Keratinocyte (primary cell): ENCODE results near the gene CTRB1. TPM values are rescaled to one million over a fixed set of nuclear protein-coding genes. Genes with fewer than 3 reads are reported as not detected.
A peak's percentile ranks its signal among the peaks of the same experiment; 100 is the strongest.

ENCODE experiments used
- DNase-seq: peaks from one replicate; pipeline ENCODE4 v3.0.0-alpha.2; 2011; ENCODE audit warnings: low read depth, missing footprints, low spot score
- FAIRE-seq: peaks from 2 replicates; lab custom pipeline; 2011; peaks lifted over from hg19 to GRCh38; lab: Jason Lieb, UNC
- H2AFZ ChIP-seq: 2 replicates; pipeline ENCODE4 v1.6.0; 2012; ENCODE audit warnings: low read length, control low read depth, inconsistent platforms; ENCODE audit not compliant: control insufficient read depth
- H3K27ac ChIP-seq: 2 replicates; pipeline ENCODE4 v1.5.1; 2011; ENCODE audit warnings: low read length; ENCODE audit not compliant: control insufficient read depth, insufficient read depth
- H3K27me3 ChIP-seq: 3 replicates; pipeline ENCODE4 v1.6.0; 2011; ENCODE audit warnings: low read length; ENCODE audit not compliant: control insufficient read depth, insufficient read depth; ENCODE audit errors: extremely low read depth
- H3K36me3 ChIP-seq, 2 experiments: 2 replicates in 1 of 2; 3 replicates in 1 of 2; pipeline ENCODE4 v1.5.1; 2011; ENCODE audit warnings: low read length in 2 of 2, mild to moderate bottlenecking in 1 of 2; ENCODE audit not compliant: control insufficient read depth in 2 of 2, insufficient read depth in 2 of 2; ENCODE audit errors: extremely low read depth in 1 of 2
- H3K4me1 ChIP-seq: 3 replicates; pipeline ENCODE4 v1.5.1; 2011; ENCODE audit warnings: low read length; ENCODE audit not compliant: control insufficient read depth, insufficient read depth; ENCODE audit errors: extremely low read depth
- H3K4me2 ChIP-seq: 3 replicates; pipeline ENCODE4 v1.6.0; 2011; ENCODE audit warnings: low read depth, low read length; ENCODE audit not compliant: control insufficient read depth, insufficient read depth; ENCODE audit errors: extremely low read depth
- H3K4me3 ChIP-seq, 3 experiments: fragments of 200-600 bp in 1 of 3; sonication (generic) in 1 of 3; 2 replicates in 2 of 3; 3 replicates in 1 of 3; pipeline ENCODE4 v1.5.1; 2011 to 2016; ENCODE audit warnings: low read length in 3 of 3, mild to moderate bottlenecking in 3 of 3, control low read depth in 2 of 3, inconsistent platforms in 1 of 3, low read depth in 1 of 3, mixed read lengths in 1 of 3, mixed run types in 1 of 3, moderate library complexity in 1 of 3; ENCODE audit not compliant: control insufficient read depth in 2 of 3, insufficient read depth in 2 of 3; ENCODE audit errors: extremely low read depth in 1 of 3
- H3K79me2 ChIP-seq: 2 replicates; pipeline ENCODE4 v1.6.0; 2012; ENCODE audit warnings: low read length; ENCODE audit not compliant: control insufficient read depth, insufficient read depth
- H3K9ac ChIP-seq: 3 replicates; pipeline ENCODE4 v1.6.0; 2011; ENCODE audit warnings: low read length; ENCODE audit not compliant: control insufficient read depth, insufficient read depth; ENCODE audit errors: extremely low read depth
- H3K9me1 ChIP-seq: 3 replicates; pipeline ENCODE4 v1.6.0; 2011; ENCODE audit warnings: low read length; ENCODE audit not compliant: control insufficient read depth, insufficient read depth; ENCODE audit errors: extremely low read depth
- H3K9me3 ChIP-seq: 2 replicates; pipeline ENCODE4 v1.5.1; 2012; ENCODE audit warnings: low read depth, low read length; ENCODE audit not compliant: control insufficient read depth
- H4K20me1 ChIP-seq: 3 replicates; pipeline ENCODE4 v1.6.0; 2011; ENCODE audit warnings: low read length; ENCODE audit not compliant: control insufficient read depth, insufficient read depth; ENCODE audit errors: extremely low read depth
- CTCF ChIP-seq, 3 experiments: IDR thresholded peaks in 1 of 3; conservative IDR thresholded peaks in 1 of 3; optimal IDR thresholded peaks in 1 of 3; 2 replicates in 2 of 3; 3 replicates in 1 of 3; pipeline versions ENCODE3 to v1.5.1; 2011; ENCODE audit warnings: low read length in 3 of 3, mild to moderate bottlenecking in 3 of 3, moderate library complexity in 2 of 3, control low read depth in 1 of 3, inconsistent platforms in 1 of 3; ENCODE audit not compliant: insufficient read depth in 2 of 3; ENCODE audit errors: extremely low read depth in 1 of 3
- EZH2 ChIP-seq: IDR thresholded peaks from one replicate; pipeline ENCODE4 v1.6.1; 2012; ENCODE audit warnings: inconsistent platforms, mild to moderate bottlenecking, low read length, moderate library complexity
- dilution Hi-C: fragments of 300-500 bp; cut with MboI; formaldehyde crosslinking; loops from one replicate; pipeline ENCODE4 v1.7.0; 2020; ENCODE audit warnings: low sequenced_read_pairs; ENCODE audit not compliant: extremely low pct_ligation_motif_present
- polyA plus RNA-seq, 5 experiments: library from polyadenylated mRNA; depleted of rRNA in 3 of 5; stranded (reverse) in 3 of 5; stranded (forward) in 1 of 5; unstranded in 1 of 5; fragments of >200 nt; gene quantifications; 1 replicate in 1 of 5; 2 replicates in 3 of 5; 3 replicates in 1 of 5; pipeline versions ENCODE4 v1.2.1 to v1.2.3, GENCODE V29; 2011 to 2012; ENCODE audit warnings: missing spikeins in 2 of 5, low read depth in 1 of 5, low replicate concordance in 1 of 5

The CTRB1 gene
- polyA plus RNA-seq, 1 donor (not counting 4 experiments of a cell fraction or from before 2014, with no cell fraction given): not detected

- H2AFZ ChIP-seq: no peak overlapping the region
- no peak overlapping the region for H3K27ac ChIP-seq
- H3K79me2 ChIP-seq: peaks cover 90% of the 10 kb centered on the region
- no peak overlapping the region for H3K4me2 ChIP-seq
- peaks cover 8% of the 10 kb centered on the region for H3K9me1 ChIP-seq
- no peaks in the 10 kb centered on the region for H3K27me3 ChIP-seq
- no peak overlapping the region for H3K9ac ChIP-seq
- TF ChIP-seq EZH2 (no peak), CTCF (optimal IDR thresholded peaks at IDR 0.05 in 1 of 3, IDR thresholded peaks at IDR 0.05 in 1 of 3, conservative IDR thresholded peaks at IDR 0.05 in 1 of 3; ENCODE audit: extremely low read depth in 1 of 3, insufficient read depth in 2 of 3, low read length in 3 of 3) (no peak)
- FAIRE-seq: no peak
- no peak for DNase-seq
- no peaks in the 10 kb centered on the region for H3K9me3 ChIP-seq
- no peak overlapping the region for H3K4me3 ChIP-seq
- H3K36me3 ChIP-seq: peaks cover 1 to 6% of the 10 kb centered on the region in 2 experiments
- H4K20me1 ChIP-seq: peaks cover 24% of the 10 kb centered on the region
- dilution Hi-C loops: no loop called here
- H3K4me1 ChIP-seq: peaks cover 63% of the 10 kb centered on the region
Measured at GRCh38 chr16:75256059-75256571, 37.3 kb downstream of the CTRB1 start.

DNA sequence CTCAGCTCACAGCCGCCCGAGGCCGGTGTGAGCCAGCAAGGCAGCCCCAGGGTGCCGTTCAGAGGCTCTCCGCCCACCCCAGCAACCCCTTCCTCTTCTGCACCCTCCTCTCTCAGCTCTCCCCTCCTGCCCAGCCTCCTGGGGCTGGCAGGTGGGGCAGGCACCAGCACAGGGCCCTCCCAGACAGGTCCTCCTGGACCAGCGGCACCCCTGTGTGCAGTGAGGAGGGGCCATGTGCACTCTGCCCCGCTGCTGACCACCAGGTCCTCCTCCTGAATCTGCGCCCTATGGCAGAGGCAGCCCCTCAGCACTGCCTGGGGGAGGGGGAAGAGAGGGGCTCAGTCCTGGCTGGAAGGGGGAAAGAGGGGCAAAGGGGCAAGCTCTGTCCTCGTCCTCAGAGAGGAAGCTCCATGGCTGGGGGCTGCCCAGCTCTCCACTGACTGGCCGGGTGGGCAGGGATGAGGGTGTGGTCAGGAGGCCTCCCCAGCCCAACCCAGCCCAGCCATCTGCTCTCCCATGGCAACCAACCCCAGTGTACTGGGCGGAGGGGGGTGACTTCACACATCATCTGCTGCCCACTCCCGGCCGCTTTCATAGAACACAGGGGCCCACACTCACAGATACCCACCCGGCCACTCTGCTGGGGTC is 38.0 kb downstream of the CTRB1 start:
- H3K27ac ChIP-seq: no peak overlapping the region
- peaks cover 1 to 10% of the 10 kb centered on the region in 2 experiments for H3K36me3 ChIP-seq
- no peak overlapping the region for H3K9ac ChIP-seq
- H3K4me1 ChIP-seq: peaks cover 61% of the 10 kb centered on the region
- H3K9me3 ChIP-seq: no peaks in the 10 kb centered on the region
- no peak overlapping the region for H3K4me3 ChIP-seq
- peaks cover 11% of the 10 kb centered on the region for H3K9me1 ChIP-seq
- peaks cover 93% of the 10 kb centered on the region for H3K79me2 ChIP-seq
- FAIRE-seq (no peak), DNase-seq (no peak)
- H3K4me2 ChIP-seq: peak overlapping the region; percentile 16
- dilution Hi-C loops: no loop called here
- peaks cover 29% of the 10 kb centered on the region for H4K20me1 ChIP-seq
- H3K27me3 ChIP-seq: no peaks in the 10 kb centered on the region
- no peak for TF ChIP-seq CTCF (optimal IDR thresholded peaks at IDR 0.05 in 1 of 3, IDR thresholded peaks at IDR 0.05 in 1 of 3, conservative IDR thresholded peaks at IDR 0.05 in 1 of 3; ENCODE audit: extremely low read depth in 1 of 3, insufficient read depth in 2 of 3, low read length in 3 of 3)
- TF ChIP-seq EZH2: no peak
- no peak overlapping the region for H2AFZ ChIP-seq
